Inferior parietal cortex (tissue), 1 donor: ENCODE measurements around the gene DRC7.
A peak's percentile ranks its signal among the peaks of the same experiment; 100 is the strongest.
"Not testable (repeated sequence)": the region's sequence is repeated elsewhere in the genome, so short reads cannot be mapped to it uniquely, and the experiment has no call there.

Experiments
- DNase-seq: peaks from one replicate; pipeline ENCODE4 v3.0.0-alpha.2; 2016; ENCODE audit errors: extremely low spot score

Gene DRC7

DNA sequence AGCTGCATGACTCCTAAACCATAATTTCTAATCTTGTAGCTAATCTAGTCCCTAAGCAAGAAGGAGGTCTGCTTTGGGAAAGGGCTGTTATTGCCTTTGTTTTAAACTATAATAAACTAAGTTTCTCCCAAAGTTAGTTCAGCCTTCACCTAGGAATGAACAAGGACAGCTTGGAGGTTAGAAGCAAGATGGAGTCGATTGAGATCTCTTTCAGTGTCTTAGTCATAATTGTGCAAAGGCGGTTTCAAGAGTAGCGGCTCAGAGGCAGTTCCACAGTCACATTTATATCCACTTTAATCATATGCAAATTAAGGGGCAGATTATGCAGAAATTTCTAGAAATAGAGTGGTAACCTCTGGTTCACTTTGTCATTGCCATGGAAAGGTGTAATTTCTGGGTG is 17.4 kb downstream of the DRC7 start:
- no peak for DNase-seq

- not testable (repeated sequence) for DNase-seq
Measured at GRCh38 chr16:57712569-57712968, 18.0 kb downstream of the DRC7 start.

GRCh38 chr16:57713596-57713995 is 19.0 kb downstream of the DRC7 start:
- DNase-seq, result no peak

GRCh38 chr16:57714047-57714446 is 19.4 kb downstream of the DRC7 start:
- no peak for DNase-seq

- peak; percentile 31 for DNase-seq
Measured at GRCh38 chr16:57720142-57720575, 25.6 kb downstream of the DRC7 start.

DNA sequence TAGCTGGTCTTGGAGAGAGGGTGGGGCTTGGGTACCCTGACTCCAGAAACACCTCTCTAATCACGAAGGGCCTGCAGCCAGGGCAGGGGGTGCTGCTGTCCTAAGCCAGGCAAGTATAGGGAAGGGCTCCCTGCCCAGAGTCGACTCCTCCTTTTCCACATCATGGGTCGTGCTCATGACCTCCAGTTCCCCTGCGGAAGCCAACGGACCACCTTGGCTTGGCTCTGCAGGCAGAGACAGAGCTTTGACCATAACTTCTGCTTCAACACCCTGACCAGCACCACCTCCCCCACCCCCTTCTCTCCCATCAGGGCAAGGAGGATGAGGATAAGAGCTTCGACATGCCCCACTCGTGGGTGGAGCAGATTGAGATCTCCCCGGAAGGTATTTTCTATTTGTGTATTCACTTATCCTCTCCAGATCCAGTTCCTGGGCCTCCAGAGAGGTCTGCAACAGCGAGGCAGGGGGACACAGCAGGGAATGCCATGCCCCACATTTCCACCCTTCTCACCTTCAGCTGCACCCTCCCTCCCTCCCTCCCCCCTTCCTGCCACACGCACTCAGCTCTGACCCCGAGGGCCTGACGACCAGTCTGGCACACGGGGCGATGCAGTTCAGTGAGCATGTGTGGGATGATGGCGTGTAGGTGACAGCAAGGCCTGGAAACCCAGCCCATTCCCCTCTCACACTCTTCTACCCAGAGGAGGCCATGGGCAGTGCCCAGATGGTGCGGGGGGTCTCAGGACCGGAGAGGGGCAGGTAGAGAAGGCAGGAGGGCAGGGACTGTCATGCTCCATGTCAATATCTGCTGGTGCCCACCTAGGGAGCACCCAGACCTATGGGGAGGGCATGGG is 27.0 kb downstream of the DRC7 start:
- DNase-seq, result no peak

- no peak for DNase-seq
Measured at GRCh38 chr16:57722210-57722499, 27.5 kb downstream of the DRC7 start.

- no peak for DNase-seq
Measured at GRCh38 chr16:57722651-57723050, 28.0 kb downstream of the DRC7 start.

- no peak for DNase-seq
Measured at GRCh38 chr16:57723170-57723569, 28.6 kb downstream of the DRC7 start.

DNA sequence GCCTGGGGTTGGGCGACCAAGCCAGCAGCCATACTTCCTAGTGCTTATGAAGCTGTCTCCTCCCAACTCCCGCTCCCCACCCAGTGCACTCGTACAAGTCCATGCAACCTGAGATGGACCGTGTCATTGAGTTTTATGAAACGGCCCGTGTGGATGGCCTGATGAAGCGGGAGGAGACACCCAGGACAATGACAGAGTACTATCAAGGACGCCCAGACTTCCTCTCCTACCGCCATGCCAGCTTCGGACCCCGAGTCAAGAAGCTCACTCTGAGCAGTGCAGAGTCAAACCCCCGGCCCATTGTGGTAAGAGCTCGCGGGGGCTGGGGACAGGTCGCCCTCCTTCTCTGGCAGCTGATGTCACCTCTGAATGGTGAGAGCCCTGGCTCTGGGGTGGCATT is 29.9 kb downstream of the DRC7 start:
- DNase-seq, result no peak

DNA sequence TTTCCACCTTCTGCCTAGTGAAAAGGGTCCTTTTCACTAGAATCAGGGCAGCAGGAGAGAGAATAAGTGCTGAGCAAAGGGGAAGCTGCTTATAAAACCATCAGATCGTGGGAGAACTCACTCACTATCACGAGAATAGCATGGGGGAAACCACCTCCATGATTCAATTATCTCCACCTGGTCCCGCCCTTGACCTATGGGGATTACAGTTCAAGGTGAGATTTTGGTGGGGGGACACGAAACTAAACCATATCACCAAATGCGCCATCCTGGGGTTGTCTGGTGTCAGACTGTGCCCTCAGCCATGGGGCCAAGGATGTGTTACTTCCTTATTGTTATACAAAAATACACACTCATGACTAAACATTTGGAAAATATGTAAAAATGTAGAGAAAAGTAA is 30.5 kb downstream of the DRC7 start:
- no peak for DNase-seq

GRCh38 chr16:57725554-57725953 is 30.9 kb downstream of the DRC7 start:
- no peak for DNase-seq

- DNase-seq, result no peak
Measured at GRCh38 chr16:57725976-57726375, 31.4 kb downstream of the DRC7 start.

GRCh38 chr16:57726433-57726947 is 31.9 kb downstream of the DRC7 start:
- DNase-seq, result no peak

DNA sequence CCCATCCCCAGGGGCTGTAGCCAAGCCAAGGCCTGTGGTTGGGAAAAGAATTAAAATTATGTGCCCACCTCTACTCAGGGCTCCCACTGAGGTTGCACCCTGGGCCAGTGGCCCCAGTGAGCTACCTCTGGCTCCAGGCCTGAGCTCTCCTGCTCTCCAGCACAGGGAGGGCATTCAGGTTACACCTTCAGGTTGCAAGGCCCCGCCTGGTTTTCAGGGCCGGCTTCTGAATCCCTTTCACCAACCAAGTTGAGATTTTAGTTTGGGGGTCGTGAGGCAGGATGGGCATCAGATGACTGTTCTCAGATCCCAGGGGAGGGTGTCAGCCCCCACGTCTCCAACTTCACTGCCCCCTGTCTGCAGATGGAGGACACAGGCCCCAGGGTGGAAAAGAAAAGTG is 33.0 kb downstream of the DRC7 start:
- no peak for DNase-seq

GRCh38 chr16:57728336-57729181 is 34.0 kb downstream of the DRC7 start:
- DNase-seq, result no peak

DNA sequence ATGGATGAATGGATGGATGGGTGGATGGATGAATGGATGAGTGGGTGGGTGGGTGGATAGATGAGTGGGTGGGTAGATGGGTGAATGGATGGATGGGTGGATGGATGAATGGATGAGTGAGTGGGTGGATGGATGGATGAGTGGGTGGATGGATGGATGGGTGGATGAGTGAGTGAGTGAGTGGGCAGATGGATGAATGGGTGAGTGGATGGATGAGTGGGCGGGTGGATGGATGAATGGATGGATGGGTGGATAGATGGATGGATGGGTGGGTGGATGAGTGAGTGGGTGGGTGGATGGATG is 34.5 kb downstream of the DRC7 start:
- DNase-seq, result no peak

GRCh38 chr16:57729852-57730251 is 35.2 kb downstream of the DRC7 start:
- DNase-seq, result not testable (repeated sequence)

DNA sequence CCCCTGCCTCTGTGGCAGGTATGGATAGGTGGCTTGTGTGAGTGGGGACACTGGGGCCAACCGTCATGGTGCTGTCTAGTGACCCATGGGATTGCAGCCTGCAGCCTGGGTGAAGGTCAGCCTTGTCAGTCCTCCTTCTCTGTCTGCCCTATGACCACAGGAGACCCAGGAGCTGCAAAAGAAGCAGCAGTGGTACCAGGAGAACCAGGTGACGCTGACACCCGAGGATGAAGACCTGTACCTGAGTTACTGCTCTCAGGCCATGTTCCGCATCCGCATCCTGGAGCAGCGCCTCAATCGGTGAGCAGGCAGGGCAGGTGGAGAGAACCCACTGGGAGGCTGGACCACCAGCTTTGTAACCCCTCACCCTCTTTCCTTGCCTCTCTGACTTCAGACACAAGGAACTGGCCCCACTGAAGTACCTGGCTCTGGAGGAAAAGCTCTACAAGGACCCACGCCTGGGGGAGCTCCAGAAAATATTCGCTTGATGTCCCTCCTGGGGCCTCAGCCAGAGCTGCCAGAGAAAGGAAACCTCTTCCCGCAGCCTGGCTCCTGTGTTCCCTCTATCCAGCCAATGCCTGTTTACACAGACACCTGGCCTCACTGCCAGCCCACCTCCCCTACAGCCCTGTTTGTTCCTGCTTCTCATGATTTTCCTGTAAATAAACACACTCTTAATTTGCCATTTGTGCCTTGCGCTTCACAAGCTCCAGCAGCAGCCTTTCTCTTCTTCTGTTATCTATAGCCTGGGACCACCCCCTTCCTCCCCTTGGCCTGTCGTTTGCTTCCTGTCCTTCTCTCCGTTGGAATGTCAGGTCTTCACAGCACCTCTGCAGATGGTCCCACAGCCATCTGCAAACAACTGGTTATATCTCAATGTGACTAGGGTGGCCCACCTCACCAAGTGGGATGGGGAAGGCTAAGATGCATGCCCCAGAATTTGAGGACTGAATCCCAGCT is 36.4 kb downstream of the DRC7 start:
- no peak for DNase-seq

GRCh38 chr16:57732037-57732436 is 37.4 kb downstream of the DRC7 start:
- DNase-seq, result no peak

- no peak for DNase-seq
Measured at GRCh38 chr16:57732714-57733113, 38.1 kb downstream of the DRC7 start.
